DOHH2 (cell line): Measurements from ENCODE around the gene LRRC32.

Experiments used
- H3F3A ChIP-seq: fragments of 200-600 bp; sonication (generic), shearing (Covaris generic); 2 replicates; pipeline ENCODE4 v1.6.0; 2016; ENCODE audit warnings: antibody characterized with exemption, mild to moderate bottlenecking; ENCODE audit not compliant: control insufficient read depth, insufficient read depth
- H3K27ac ChIP-seq: fragments of 200-600 bp; sonication (generic); 2 replicates; pipeline ENCODE4 v1.5.1; 2014; ENCODE audit warnings: low read depth, mild to moderate bottlenecking, low read length, moderate library complexity
- H3K27me3 ChIP-seq: fragments of 200-600 bp; sonication (generic); 2 replicates; pipeline ENCODE4 v1.6.1; 2014; ENCODE audit warnings: mild to moderate bottlenecking, low read length, mixed read lengths; ENCODE audit not compliant: control insufficient read depth
- H3K36me3 ChIP-seq: fragments of 200-600 bp; sonication (generic); 2 replicates; pipeline ENCODE4 v1.6.1; 2014; ENCODE audit warnings: mild to moderate bottlenecking, low read length, moderate library complexity, mixed read lengths; ENCODE audit not compliant: control insufficient read depth
- H3K4me1 ChIP-seq: fragments of 200-600 bp; sonication (generic); 2 replicates; pipeline ENCODE4 v1.6.1; 2014; ENCODE audit warnings: mild to moderate bottlenecking, low read length, mixed read lengths; ENCODE audit not compliant: control insufficient read depth
- H3K4me2 ChIP-seq: fragments of 200-600 bp; sonication (generic); 2 replicates; pipeline ENCODE4 v1.6.0; 2014; ENCODE audit warnings: mild to moderate bottlenecking, low read length, moderate library complexity
- H3K4me3 ChIP-seq: fragments of 200-600 bp; sonication (generic); 2 replicates; pipeline ENCODE4 v1.5.1; 2014; ENCODE audit warnings: mild to moderate bottlenecking, low read length, mixed read lengths
- H3K79me2 ChIP-seq: fragments of 200-600 bp; sonication (generic); 2 replicates; pipeline ENCODE4 v1.6.1; 2014; ENCODE audit warnings: mild to moderate bottlenecking, low read length, mixed read lengths; ENCODE audit not compliant: control insufficient read depth
- H3K9me2 ChIP-seq: fragments of 200-600 bp; sonication (generic); replicated peaks from 2 replicates; pipeline ENCODE4 v1.6.1; 2014; ENCODE audit warnings: mild to moderate bottlenecking, low read length, mixed read lengths; ENCODE audit not compliant: control insufficient read depth
- H3K9me3 ChIP-seq: fragments of 200-600 bp; sonication (generic); 2 replicates; pipeline ENCODE4 v1.6.1; 2014; ENCODE audit warnings: antibody characterized with exemption, low read length, mixed read lengths; ENCODE audit not compliant: control insufficient read depth, insufficient read depth
- H4K20me1 ChIP-seq: fragments of 200-600 bp; sonication (generic); 2 replicates; pipeline ENCODE4 v1.6.0; 2014; ENCODE audit warnings: low read depth, mild to moderate bottlenecking, antibody characterized with exemption, low read length, moderate library complexity; ENCODE audit not compliant: control insufficient read depth, insufficient read depth
- CTCF ChIP-seq: fragments of 200-600 bp; sonication (generic); IDR thresholded peaks from one replicate; pipeline ENCODE4 v1.5.1; 2014; ENCODE audit warnings: antibody characterized with exemption, mild to moderate bottlenecking, low read depth, low read length; ENCODE audit not compliant: poor library complexity, severe bottlenecking
- EZH2phosphoT487 ChIP-seq: fragments of 200-600 bp; sonication (generic); IDR thresholded peaks from 2 replicates; pipeline ENCODE4 v1.6.1; 2017; ENCODE audit warnings: borderline replicate concordance, mild to moderate bottlenecking, antibody characterized with exemption, low read length, moderate library complexity, mixed read lengths

LRRC32 gene

GRCh38 chr11:76668362-76669155, 2.0 kb downstream of the LRRC32 start:
- Histone ChIP-seq H3K4me2 (peak overlapping the region; percentile 85), H3K36me3 (peaks cover 66% of the 10 kb centered on the region), H3F3A (peaks cover 24% of the 10 kb centered on the region), H3K9me2 (no peaks in the 10 kb centered on the region), H3K4me1 (peaks cover 97% of the 10 kb centered on the region), H3K27me3 (0 out of 2 replicates have a peak, but pooled peaks cover 2% of the 10 kb centered on the region), H3K79me2 (peaks cover 46% of the 10 kb centered on the region), H3K27ac (no peak overlapping the region), H3K4me3 (peak overlapping the region; percentile 74), H4K20me1 (no peaks in the 10 kb centered on the region; the same call in 1 of the 2 replicates), H3K9me3 (no peaks in the 10 kb centered on the region)
- TF ChIP-seq EZH2phosphoT487 (no peak), CTCF (no peak)

GRCh38 chr11:76667856-76668255, 2.7 kb downstream of the LRRC32 start:
- Histone ChIP-seq H3K79me2 (peaks cover 46% of the 10 kb centered on the region), H3K27me3 (0 out of 2 replicates have a peak, but pooled peaks cover 2% of the 10 kb centered on the region), H3K27ac (no peak overlapping the region), H3K4me2 (peak overlapping the region; percentile 85), H4K20me1 (no peaks in the 10 kb centered on the region; the same call in 1 of the 2 replicates), H3K4me1 (peaks cover 90% of the 10 kb centered on the region), H3F3A (peaks cover 17% of the 10 kb centered on the region), H3K4me3 (peak overlapping the region; percentile 74), H3K36me3 (peaks cover 73% of the 10 kb centered on the region), H3K9me2 (no peaks in the 10 kb centered on the region), H3K9me3 (no peaks in the 10 kb centered on the region)
- TF ChIP-seq EZH2phosphoT487 (no peak), CTCF (no peak)

- Histone ChIP-seq H3K9me2 (no peaks in the 10 kb centered on the region), H3K79me2 (peaks cover 46% of the 10 kb centered on the region), H3K4me3 (peak overlapping the region; percentile 74), H3F3A (peaks cover 14% of the 10 kb centered on the region), H3K9me3 (no peaks in the 10 kb centered on the region), H3K4me2 (peak overlapping the region; percentile 85), H3K4me1 (peaks cover 85% of the 10 kb centered on the region), H3K36me3 (peaks cover 75% of the 10 kb centered on the region), H3K27me3 (0 out of 2 replicates have a peak, but pooled peaks cover 2% of the 10 kb centered on the region), H4K20me1 (no peaks in the 10 kb centered on the region; the same call in 1 of the 2 replicates), H3K27ac (no peak overlapping the region)
- no peak for TF ChIP-seq EZH2phosphoT487
- TF ChIP-seq CTCF, result no peak
These were observed 3.2 kb downstream of the LRRC32 start for GRCh38 chr11:76667271-76667818.
